Stimulated activated CD8-positive, alpha-beta memory T cell treated with anti-CD3 and anti-CD28 coated beads, Interleukin-12 subunit alpha, Interleukin-12 subunit beta, amount 100 ng/mL, for 1 hour (primary cell): ENCODE data around the gene DDX47.
"Not testable (repeated sequence)": the region's sequence is repeated elsewhere in the genome, so short reads cannot be mapped to it uniquely, and the experiment has no call there.

ENCODE experiments used
- DNase-seq: peaks from one replicate; pipeline ENCODE4 v3.0.0-alpha.2; 2020; ENCODE audit warnings: low read depth

Gene DDX47

DNA sequence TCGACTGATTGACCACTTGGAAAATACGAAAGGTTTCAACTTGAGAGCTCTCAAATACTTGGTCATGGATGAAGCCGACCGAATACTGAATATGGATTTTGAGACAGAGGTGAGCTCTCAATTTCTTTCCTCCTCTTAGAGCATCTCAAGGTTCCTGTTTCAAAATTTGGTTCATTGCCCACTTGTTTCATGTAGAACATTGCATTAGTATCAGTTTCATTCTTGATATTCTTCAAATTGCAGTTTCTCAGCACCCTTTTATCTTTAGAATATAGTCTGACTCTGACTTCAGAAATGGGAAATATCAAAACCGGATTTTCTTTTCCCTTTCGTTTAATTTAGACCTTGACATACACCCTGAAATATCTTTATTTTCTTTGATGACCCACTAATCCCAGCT lies 8.8 kb downstream of the DDX47 start:
- DNase-seq, result no peak

- no peak for DNase-seq
Measured at GRCh38 chr12:12822886-12823285, 9.7 kb downstream of the DDX47 start.

DNA sequence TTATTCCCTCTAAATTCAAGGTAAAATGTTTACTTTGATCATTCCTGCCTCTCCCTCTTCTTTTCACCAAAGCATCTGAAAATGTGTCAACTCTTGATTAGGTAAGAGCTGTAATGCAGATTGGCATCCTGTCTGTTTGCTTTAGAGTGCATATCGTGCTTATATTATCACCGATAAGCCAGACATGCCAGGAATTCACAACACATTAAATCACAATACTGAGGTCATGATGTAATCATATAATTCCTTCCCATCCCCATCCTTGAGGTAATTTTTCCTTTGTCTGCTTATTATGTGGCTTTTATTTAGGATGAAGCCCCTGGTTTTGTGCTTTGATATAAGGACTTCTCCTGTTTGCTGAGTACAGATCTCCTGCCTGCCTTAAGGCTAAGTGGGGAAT lies 10.2 kb downstream of the DDX47 start:
- DNase-seq, result no peak

DNA sequence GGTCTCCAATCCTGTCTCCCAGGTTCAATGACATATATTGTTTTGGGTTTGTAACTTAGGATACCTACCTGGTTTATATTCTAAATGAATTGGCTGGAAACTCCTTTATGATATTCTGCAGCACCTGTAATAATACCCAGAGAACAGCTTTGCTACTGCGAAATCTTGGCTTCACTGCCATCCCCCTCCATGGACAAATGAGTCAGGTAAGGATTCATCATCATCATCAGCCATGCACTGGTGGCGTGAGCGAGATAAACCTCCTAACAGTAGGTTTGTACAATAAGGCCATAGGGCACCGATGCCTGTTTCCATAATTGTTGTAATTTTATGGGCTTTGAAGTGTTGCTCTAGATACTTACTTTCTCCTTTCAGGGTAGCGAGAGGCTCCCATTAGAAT lies 10.7 kb downstream of the DDX47 start:
- DNase-seq, result no peak

GRCh38 chr12:12835378-12836146 lies 22.4 kb downstream of the DDX47 start:
- no peak for DNase-seq

DNA sequence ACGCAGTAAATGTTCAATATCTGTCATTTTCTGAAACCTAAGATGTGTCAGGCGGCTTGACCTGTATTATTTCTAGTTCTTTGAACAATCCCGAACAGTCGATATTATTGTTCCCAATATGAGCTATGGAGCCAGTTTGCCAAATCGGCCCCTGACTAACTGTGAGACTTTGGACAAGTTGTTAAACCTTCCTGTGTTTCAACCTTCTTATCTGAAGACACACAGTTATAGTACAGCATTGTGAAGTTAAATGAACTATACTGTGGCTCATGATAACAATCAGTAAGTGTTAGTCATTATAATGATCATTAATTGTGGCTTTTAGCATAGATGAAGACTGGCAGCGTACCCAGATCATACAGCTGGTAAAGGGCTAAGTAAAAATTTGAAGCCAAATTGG lies 23.4 kb downstream of the DDX47 start:
- no peak for DNase-seq

DNA sequence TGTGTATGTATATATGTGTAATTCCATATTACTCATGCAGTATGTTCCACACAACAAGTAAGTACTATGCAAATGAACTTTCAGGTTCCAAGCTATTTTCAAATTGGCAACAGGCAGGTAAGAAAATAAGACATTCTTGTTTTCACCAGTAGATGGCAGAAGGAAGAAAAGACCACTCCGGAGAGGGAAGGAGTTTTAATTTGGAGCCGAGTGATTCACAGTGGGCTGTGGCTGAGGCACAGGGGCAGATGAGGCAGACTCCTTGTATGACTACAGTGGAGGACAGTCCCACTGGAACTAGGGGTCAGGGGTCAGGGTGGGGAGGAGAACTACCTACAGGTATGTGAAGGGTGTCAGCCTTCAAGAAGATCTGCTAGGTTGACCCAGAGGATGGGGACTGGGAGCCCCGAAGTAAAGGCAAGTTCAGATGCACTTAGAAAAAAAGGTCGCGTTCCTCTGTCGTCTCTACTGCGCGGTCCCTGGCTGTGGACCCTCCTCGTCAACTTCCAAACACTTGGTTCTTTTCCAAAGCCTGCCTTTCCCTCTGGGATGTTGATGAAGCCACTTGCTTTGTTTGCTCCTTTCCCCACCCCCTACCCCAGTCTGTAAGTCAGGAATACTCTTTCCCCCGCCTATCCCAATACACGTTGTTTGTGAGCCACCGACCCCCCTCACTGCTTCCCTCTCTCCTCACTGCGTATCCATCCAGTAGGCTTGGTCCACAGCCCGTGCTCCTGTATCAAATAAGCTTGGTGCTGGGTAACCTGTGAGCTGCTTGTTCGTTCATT lies 24.1 kb downstream of the DDX47 start:
- no peak for DNase-seq

DNA sequence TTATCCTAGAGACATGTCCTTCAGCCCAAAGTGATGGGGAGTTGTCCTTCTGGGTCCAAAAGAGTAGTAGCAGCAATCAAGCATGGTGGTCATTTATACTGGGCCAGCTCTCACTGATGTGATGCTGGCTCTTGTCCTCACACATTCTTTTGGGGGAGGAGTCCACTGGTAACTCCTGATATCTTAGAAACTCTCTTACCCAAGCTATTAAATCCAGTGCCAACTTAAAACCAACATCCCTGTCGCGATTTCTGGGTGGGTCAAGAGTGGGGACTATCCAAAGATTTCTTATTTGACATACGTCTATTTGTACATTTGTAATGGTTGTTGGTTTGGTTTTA lies 24.6 kb downstream of the DDX47 start:
- no peak for DNase-seq

DNA sequence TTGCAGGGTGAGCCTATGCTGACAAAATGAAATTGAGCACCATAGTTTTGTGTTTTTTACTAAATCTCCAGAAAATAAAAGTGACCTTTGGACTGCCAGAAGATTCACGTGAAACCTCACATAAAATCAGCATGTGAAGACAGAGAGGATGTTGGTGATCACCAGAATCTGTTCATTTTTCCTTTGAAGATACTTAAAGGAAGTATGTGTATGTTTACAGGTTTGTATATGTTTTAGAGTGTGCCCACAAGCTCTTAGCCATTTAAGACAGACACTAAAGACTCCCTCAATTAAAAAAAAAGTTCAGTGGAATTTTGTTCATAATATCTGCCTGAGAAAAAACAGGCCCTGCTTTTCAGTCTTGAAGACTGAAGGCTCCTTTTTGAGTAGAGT lies 25.9 kb downstream of the DDX47 start:
- DNase-seq, result no peak

DNA sequence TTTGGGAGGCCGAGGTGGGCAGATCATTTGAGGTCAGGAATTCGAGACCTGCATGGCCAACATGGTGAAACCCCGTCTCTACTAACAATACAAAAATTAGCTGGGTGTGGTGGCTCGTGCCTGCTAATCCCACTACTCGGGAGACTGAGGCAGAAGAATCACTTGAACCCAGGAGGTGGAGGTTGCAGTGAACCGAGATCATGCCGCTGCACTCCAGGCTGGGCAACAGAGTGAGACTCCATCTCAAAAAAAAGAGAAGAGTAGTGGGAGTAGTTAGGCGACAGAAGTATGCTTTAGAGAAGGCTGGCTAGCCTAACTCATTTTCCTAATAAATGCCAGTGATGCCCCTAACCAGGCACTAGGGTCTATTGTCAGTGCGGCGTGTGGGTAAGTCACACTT lies 26.3 kb downstream of the DDX47 start:
- DNase-seq, result not testable (repeated sequence)

GRCh38 chr12:12839873-12840579 lies 26.9 kb downstream of the DDX47 start:
- no peak for DNase-seq

- DNase-seq, result no peak
Measured at GRCh38 chr12:12840580-12840899, 27.4 kb downstream of the DDX47 start.

DNA sequence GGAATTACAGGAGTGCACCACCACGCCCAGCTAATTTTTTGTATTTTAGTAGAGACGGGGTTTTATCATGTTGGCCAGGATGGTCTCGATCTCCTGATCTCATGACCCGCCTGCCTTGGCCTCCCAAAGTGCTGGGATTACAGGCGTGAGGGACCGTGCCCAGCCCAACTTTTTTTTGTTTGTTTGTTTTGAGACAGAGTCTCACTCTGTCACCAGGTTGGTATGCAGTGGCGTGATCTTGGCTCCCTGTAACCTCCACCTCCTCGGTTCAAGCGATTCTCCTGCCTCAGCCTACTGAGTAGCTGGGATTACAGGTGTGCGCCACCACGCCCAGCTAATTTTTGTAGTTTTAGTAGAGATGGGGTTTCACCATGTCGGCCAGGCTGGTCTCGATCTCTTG lies 28.3 kb downstream of the DDX47 start:
- not testable (repeated sequence) for DNase-seq

GRCh38 chr12:12845794-12846243 lies 32.7 kb downstream of the DDX47 start:
- no peak for DNase-seq

GRCh38 chr12:12846780-12847179 lies 33.6 kb downstream of the DDX47 start:
- not testable (repeated sequence) for DNase-seq

DNA sequence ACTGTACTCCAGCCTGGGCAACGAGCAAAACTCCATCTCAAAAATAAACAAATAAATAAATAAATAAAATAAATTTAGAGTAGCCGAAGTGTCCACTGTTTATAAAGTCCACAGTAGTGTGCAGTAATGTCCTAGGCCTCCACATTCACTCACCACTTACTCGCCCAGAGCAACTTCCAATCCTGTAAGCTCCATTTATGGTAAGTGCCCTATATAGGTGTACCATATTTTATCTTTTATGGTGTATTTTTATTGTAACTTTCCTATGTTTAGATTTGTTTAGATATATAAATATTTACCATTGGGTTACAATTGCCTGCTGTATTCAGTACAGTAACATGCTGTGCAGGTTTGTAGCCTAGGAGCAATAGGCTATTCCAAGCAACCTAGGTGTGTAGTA lies 40.3 kb downstream of the DDX47 start:
- DNase-seq, result no peak

DNA sequence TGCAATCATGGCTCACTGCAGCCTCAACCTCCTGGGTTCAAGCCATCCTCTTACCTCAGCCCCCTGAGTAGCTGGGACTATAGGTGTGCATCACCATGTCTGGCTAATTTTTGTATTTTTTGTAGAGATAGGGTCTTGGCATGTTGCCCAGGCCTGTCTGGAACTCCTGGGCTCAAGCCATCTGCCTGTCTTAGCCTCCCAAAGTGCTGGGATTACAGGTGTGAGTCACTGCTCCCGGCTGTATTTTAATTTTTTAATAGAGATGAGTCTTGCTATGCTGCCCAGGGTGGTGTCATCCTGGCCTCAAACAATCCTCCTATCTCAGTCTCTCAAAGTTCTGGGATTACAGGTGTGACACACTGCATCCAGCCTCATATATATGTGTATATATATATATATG lies 46.5 kb downstream of the DDX47 start:
- DNase-seq, result no peak

- no peak for DNase-seq
Measured at GRCh38 chr12:12864243-12864642, 51.1 kb downstream of the DDX47 start.

- no peak for DNase-seq
Measured at GRCh38 chr12:12868477-12869235, 55.5 kb downstream of the DDX47 start.

- no peak for DNase-seq
Measured at GRCh38 chr12:12870465-12870864, 57.3 kb downstream of the DDX47 start.

DNA sequence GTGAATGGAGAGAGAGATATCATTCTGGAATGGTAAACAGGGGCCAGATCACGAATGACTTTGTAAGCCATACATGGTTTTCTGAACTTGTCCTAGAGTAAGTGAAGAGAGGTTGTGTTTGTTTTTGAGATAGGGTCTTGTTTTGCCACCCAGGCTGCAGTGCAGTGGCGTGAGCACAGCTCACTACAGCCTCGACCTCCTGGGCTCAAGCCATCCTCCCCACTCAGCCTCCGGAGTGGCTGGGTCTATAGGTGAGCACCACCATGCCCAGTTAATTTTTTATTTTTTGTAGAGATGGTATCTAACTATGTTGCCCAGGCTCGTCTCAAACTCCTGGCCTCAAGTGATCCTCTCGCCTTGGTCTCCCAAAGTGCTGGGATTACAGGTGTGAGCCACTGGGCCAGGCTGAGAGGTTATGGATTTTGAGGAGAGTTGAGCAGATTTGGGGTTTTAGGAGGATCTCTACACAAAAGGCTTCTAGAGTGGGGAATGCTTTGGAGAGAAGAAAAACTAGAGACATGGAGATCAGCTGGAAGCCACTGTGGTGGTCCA lies 58.5 kb downstream of the DDX47 start:
- DNase-seq, result no peak
